GM18505 (cell line): ENCODE data around the gene RAB3D.

Experiments
- ATAC-seq: cut with Tn5 transposase; IDR thresholded peaks from one replicate; pipeline ENCODE4 v1.9.1; 2021; ENCODE audit not compliant: unreplicated experiment
- POLR2A ChIP-seq: IDR thresholded peaks from 4 replicates; pipeline ENCODE4 v1.6.1; 2011; ENCODE audit warnings: borderline replicate concordance; ENCODE audit not compliant: insufficient read depth, insufficient read length; ENCODE audit errors: extremely low read depth

The RAB3D gene

DNA sequence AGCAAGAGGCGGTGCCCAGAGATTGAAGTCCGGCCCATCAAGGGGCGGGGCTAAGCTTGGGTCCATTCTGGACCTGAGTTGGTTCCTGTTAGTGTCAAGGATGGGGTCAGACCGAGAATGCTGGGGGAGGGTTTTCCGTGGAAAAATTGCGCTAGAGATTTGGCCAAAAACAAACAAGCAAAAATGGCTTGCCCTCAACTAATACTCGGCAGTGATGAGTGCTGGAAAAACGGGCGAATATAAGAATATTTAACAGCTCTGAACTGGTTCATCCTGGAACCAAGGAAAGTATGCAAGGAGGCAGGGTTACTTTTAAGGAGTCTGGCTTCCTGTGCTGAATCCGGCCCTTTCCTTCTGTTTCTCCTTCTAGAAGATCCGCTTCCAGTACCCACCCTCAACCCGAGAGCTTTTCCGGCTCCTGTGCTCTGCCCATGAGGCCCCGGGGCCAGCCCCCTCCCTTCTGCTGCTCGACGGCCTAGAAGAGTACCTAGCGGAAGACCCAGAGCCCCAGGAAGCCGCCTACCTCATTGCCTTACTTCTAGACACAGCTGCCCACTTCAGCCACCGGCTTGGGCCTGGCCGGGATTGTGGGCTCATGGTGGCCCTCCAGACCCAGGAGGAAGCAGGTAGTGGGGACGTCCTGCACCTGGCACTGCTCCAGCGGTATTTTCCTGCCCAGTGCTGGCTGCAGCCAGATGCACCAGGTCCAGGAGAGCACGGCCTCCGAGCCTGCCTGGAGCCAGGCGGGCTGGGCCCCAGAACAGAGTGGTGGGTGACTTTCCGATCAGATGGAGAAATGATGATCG, 35.9 kb upstream of the RAB3D start:
- peak; percentile 67 for TF ChIP-seq POLR2A
- ATAC-seq, result no peak

DNA sequence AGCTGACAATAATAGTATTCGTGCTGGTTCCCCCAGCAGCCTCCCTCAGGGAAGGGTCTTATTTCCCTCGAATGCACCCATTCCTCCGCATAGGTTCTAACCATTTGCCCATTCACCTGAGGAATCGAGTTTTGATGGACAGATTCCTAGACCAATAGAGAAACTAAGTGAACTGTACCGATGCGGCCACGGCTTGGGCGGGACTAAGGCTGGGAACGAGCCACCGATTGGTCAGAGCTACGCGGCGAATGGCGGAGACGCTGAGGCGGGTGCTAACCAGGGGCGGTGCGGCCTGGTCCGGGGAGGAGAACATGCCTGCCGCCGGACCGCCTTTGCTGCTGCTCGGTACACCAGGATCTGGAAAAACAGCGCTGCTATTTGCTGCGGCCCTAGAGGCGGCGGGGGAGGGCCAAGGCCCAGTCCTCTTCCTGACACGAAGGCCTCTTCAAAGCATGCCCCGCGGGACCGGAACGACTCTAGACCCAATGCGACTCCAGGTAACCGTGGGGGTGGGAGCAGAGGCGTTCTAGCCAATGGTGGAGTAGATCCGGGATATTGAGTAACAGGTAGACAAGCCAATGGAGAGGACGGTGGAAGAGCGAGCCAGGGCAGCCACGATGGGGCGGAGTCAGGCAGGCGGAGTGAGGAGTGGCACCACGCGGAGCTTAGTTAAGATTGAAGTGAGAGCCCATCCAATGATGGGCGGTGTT, 35.1 kb upstream of the RAB3D start, which contains the start of gene SWSAP1:
Gene SWSAP1, plus strand, starts transcription at position 234 of the 710 bp plus-strand sequence. Its CDS starts 15 bp downstream, at position 249.
- peak; percentile 88 for TF ChIP-seq POLR2A
- ATAC-seq, result peak; percentile 78

GRCh38 chr19:11373885-11374432, 34.5 kb upstream of the RAB3D start:
- no peak for ATAC-seq
- TF ChIP-seq POLR2A, result no peak

DNA sequence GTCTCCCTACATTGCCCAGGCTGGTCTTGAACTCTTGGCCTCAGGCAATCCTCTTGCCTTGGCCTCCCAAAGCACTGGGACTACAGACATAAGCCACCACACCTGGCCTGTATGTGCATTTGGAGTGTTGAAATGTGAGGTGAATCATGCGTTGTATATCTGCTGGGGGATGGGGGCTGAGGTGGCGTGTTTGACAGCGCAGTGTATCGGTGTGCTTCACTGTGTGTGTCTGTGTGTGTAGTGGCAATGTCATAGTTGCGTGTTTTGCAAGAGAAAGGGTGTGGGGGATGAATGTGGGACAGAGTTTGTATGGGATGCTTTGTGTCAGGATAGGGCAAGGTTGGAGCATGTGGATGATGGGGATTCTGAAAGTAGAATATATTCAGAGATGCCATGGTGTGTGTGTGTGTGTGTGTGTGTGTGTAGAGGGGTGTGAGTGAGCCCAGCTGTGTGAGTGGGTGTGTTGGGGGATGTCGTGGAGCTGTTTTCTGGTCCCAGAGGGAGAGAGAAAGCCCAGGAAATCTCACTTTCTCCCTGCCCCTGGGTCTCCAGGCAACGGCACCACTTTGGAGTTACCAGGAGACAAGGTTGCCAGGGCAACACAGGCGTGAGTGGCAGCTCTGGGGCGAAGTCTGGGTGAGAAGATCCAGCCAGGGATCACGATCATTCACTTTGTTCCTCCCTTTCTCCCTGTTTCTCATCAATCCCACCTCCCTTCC, 33.9 kb upstream of the RAB3D start:
- ATAC-seq, result no peak
- TF ChIP-seq POLR2A, result no peak

DNA sequence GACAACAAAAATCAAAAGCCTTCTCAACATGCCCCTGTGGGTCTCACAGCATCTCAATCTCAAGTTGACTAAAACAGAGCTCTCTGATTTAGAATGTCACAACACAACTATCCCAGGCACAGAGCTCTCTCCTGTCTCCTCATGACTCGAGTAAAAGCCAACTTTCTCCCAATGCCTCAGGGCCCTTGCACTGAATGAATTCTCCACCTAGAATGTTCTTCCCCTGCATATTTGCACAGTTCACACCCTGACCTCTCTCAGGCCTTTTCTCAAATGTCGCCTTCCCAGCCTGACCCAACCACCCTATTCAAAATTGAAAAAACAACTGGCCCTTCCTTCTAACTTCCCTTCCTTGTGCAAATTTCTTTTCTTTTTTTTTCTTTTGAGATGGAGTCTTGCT, 31.3 kb upstream of the RAB3D start:
- no peak for ATAC-seq
- no peak for TF ChIP-seq POLR2A

- TF ChIP-seq POLR2A, result no peak
- ATAC-seq, result no peak
These were observed 28.1 kb upstream of the RAB3D start for GRCh38 chr19:11367528-11367927.

DNA sequence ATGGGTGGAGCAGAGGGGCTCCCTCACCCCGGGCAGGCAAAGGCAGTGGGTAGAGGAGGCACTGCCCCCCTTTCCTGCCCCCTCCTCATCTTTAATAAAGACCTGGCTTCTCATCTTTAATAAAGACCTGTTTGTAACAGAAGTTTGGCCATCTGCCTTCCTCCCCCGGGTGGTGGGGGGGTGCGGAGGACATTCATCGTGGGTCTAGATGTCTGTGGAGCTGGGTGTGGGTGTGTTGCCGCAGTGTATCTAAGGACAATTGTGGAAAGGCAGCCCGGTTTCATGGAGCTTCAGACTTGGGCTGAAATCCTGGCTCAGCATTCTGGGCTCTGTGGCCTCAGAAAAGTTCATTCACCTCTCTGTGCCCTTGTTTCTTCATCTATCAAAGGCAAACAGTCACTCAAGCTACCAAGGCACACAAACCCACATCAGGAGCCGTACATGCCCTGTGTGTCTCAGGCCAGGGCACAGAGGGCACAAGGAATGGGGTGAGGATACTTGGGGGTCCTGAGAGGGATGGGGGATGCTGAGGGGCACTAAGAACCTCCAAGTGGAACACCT, 26.2 kb upstream of the RAB3D start:
- TF ChIP-seq POLR2A, result no peak
- ATAC-seq, result no peak

DNA sequence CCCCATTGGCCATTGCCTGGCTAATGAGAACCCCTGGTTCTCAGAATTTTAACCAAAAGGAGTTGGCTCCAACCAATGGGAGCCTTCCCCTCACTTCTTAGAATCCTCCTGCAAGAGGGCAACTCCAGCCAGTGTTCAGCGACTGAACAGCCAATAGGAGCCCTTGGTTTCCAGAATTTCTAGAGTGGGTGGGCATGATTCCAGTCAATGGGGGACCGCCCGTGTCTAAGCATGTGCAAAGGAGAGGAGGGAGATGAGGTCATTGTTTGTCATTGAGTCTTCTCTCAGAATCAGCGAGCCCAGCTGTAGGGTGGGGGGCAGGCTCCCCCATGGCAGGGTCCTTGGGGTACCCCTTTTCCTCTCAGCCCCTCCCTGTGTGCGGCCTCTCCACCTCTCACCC, 25.5 kb upstream of the RAB3D start:
- no peak for ATAC-seq
- no peak for TF ChIP-seq POLR2A

DNA sequence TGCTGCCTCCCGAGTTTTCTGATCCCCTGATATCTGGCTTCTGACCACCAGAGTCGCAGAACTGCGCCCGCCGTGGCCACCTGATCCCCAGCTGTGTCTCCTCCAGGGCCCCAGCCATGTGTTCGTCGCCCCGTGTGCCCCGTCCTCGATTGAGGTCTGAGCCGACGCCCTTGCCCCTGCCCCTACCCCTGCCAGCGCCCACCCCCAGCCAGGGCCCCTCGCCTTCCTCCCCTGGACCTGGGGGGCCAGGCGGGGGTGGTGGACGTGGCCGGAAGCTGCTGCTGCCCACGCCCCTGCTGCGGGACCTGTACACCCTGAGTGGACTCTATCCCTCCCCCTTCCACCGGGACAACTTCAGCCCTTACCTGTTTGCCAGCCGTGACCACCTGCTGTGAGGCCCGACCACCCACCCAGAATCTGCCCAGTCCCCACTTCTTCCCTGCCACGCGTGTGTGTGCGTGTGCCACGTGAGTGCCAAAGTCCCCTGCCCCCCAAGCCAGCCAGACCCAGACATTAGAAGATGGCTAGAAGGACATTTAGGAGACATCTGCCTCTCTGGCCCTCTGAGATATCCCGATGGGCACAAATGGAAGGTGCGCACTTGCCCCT, 24.9 kb upstream of the RAB3D start:
- ATAC-seq, result no peak
- TF ChIP-seq POLR2A, result no peak

DNA sequence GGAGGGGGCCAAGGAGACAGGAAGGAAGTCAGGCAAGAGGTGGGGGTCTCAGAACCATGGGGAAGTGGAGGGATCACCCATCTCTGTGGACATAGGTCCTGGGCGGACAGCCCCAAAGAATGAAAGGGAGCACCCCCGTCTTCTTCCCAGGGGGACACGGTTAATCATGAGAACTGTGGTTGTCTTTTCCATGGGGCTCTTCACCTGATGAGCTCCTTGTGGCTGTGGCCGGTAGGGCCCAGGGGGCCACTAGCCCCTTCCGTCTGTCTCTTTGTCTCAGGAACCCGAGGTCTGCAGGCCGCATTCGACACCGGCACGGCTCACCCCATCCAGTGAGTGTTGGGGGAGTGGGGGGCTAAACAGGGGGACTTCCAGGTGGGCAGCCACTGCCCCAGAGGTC, 24.4 kb upstream of the RAB3D start:
- TF ChIP-seq POLR2A, result no peak
- no peak for ATAC-seq

GRCh38 chr19:11361771-11362731, 22.6 kb upstream of the RAB3D start:
- no peak for ATAC-seq
- TF ChIP-seq POLR2A, result no peak
